Measurements from ENCODE around the gene STX1A.
A peak's percentile ranks its signal among the peaks of the same experiment; 100 is the strongest.

The STX1A gene

GRCh38 chr7:73718905-73719805, at the start of gene STX1A:
TSS of gene STX1A (minus strand) at chr7:73719669. CDS start at chr7:73719631, 38 bp downstream.
- peak in 49 of 58 donors; percentile 12 to 77 (median 51) for DNase-seq

GRCh38 chr7:73768641-73769480, 49.4 kb upstream of the STX1A start:
- DNase-seq: no peak

GRCh38 chr7:73766556-73767229, 47.2 kb upstream of the STX1A start:
- no peak for DNase-seq

- no peak for DNase-seq
Measured at GRCh38 chr7:73762659-73762999, 43.2 kb upstream of the STX1A start.

GRCh38 chr7:73761854-73762658, 42.6 kb upstream of the STX1A start:
- no peak for DNase-seq

GRCh38 chr7:73758581-73759138, 39.2 kb upstream of the STX1A start:
- no peak for DNase-seq

GRCh38 chr7:73749931-73750776, 30.7 kb upstream of the STX1A start:
- peak in 4 of 58 donors; percentile 5 to 36 (median 29) for DNase-seq

GRCh38 chr7:73746378-73746777, 26.9 kb upstream of the STX1A start:
- DNase-seq: peak in 6 of 58 donors; percentile 5 to 19 (median 12)

- peak in 31 of 58 donors; percentile 7 to 77 (median 30) for DNase-seq
Measured at GRCh38 chr7:73742753-73743641, 23.5 kb upstream of the STX1A start.

GRCh38 chr7:73742338-73742752, 22.9 kb upstream of the STX1A start:
- no peak for DNase-seq

GRCh38 chr7:73741600-73741999, 22.1 kb upstream of the STX1A start:
- no peak for DNase-seq

GRCh38 chr7:73740771-73741170, 21.3 kb upstream of the STX1A start:
- no peak for DNase-seq

- no peak for DNase-seq
Measured at GRCh38 chr7:73740212-73740611, 20.7 kb upstream of the STX1A start.

GRCh38 chr7:73739387-73739767, 19.9 kb upstream of the STX1A start:
- peak in 2 of 58 donors; percentile 34 to 44 for DNase-seq

- DNase-seq: peak; percentile 73 to 99 (median 97)
Measured at GRCh38 chr7:73738612-73739386, 19.3 kb upstream of the STX1A start, which contains the start of gene ABHD11. TSS of gene ABHD11 (minus strand) at chr7:73738802. CDS start at chr7:73738770, 32 bp downstream.

- DNase-seq: peak in 34 of 58 donors; percentile 18 to 68 (median 40)
Measured at GRCh38 chr7:73738220-73738611, 18.7 kb upstream of the STX1A start.

All from anterior cingulate cortex (tissue), 58 donors.